HG02798 (cell line): ENCODE data around the gene LRP1B.
"Not testable (repeated sequence)": the region's sequence is repeated elsewhere in the genome, so short reads cannot be mapped to it uniquely, and the experiment has no call there.

Source experiments
- ATAC-seq: cut with Tn5 transposase; IDR thresholded peaks from one replicate; pipeline ENCODE4 v1.9.1; 2021; ENCODE audit warnings: mild to moderate bottlenecking; ENCODE audit not compliant: unreplicated experiment, poor library complexity

Gene LRP1B

DNA sequence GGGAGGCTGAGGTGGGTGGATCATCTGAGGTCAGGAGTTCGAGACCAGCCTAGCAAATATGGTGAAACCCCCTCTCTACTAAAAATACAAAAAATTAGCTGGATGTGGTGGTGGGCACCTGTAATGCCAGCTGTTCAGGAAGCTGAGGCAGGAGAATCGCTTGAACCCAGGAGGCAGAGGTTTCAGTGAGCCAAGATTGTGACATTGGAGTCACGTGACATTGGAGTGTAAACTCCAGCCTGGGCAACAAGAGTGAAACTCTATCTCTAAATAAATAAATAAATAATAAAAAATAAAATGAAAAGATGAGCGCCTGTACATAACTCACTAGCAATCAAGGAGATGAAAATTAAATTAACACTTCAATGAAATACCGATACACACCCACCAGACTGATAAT is 1853.5 kb downstream of the LRP1B start:
- ATAC-seq = not testable (repeated sequence)

DNA sequence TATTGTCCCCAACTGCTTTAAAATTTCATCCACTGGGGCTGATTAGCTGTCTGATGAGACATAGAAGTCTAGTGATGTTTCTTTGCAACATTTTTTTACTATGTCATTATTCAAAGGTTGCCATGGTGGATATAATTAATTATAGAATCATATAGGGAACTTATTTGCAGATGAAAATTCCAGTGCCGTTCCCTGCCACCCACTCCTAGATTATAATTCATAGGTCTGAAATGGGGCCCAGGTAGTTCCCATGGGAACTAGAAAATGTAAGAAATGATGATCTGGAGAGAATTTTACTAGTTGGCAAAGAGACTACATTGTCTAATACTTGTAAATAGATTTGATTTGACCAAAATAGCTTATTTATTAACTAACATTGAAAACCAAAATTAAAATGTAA is 1854.2 kb downstream of the LRP1B start:
- no peak for ATAC-seq

DNA sequence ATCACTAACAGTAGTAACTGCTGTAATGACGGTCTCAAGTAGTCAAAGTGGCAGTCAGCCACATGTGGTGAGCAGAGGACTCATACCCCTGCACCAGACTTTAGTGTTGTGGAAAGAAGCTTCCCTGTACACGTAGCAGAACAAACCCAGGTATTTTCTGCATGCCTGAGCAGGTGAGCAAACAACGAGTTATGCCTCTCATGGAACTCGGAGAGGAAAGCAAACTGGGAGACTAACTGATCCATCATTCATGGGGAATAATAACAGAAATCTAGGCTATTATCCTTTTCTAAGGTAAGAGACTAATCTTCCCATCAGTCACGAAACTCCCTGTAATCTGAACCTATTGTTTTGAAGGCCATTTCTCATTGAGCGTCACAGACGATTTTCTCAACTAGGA is 1855.4 kb downstream of the LRP1B start:
- ATAC-seq = no peak

DNA sequence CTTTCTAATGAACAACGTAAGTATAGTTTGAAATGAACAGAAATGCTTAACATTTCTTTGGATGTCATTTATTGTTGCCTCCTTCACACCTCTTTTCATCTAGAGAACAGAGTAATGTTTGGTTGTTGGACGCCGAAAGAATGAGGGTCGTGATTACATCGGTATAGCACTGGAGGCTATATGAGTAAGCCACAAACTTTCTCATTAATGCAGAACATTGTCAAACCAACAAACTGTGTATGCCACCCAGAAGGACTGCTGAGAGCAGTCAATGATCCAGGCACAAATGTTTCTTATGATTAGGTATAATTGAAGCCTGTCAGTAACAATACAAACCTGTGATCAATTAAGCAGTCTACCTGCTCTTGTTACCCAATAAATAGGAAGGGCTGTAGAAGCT is 1855.9 kb downstream of the LRP1B start:
- ATAC-seq = no peak

DNA sequence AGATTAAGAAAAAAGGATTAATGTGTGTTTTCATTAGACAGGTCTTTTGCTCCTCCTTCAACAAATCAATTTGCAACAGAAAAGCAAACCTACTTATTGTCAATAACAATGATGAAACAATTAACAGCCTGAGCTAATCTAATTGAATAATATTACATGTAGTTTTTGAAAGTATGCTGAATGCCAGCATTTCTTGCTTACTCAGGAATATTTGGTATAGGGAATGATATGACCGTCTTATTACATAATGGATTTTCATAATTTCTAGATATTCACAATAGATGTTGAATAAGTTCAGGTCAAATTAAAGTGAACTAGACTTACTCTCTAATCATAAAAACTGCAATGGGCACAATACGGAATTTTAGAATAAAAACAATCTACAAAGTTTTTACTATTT is 1856.9 kb downstream of the LRP1B start:
- no peak for ATAC-seq

DNA sequence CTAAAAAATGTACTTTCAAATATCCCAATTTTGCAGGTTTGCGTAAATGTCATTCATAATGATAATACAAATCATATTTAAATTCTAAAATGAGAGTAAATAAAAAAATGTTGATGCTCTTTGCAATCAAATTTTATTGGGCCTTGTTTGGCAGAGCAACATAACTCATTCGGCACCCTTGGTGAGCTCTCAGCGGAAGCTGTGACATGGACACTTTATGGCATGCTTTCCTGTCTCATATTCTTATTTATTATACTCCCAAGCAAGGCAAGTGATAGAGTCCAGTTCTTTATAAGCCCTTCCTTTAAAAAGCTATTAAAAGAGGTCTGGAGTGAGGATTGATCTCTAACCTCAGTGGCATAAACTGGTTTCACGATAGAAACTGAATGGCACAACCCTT is 1857.4 kb downstream of the LRP1B start:
- ATAC-seq = no peak

DNA sequence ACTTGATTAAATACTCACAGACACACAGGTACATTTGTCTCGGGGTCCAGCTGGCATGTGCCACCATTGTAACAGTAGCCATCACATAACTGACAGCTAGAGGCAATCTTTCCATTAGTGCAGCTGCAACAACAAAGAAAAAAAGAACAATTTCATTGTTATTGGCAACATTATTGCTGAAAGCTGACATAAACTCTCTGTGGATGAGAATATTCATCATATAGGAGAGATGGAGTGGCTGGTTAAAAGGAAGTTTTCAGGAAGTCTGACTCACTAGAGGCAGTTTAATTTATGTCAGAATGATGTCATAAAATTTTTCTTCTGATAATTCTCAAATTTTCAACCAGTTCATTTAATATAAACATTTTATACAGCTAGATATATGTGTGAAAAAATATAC is 1860.6 kb downstream of the LRP1B start:
- ATAC-seq = no peak

DNA sequence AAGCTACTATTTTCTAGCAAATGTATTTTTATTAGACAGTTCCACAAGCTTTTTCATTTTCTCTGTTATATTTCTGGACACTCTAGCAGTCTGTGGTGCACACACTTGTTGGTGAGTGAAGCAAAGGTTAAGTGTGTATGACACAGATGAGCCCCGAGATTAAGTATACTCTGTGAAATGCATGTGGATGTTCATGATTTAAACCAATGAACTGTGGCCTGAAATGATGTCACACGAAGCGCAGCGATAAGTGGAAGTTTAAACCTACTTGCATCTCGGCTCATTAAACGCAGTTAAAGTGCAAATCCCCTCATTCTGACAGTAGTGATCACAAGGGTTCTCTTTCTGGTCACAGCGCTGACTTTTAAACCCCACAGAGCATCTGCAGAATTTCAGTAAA is 1861.8 kb downstream of the LRP1B start:
- ATAC-seq = no peak

DNA sequence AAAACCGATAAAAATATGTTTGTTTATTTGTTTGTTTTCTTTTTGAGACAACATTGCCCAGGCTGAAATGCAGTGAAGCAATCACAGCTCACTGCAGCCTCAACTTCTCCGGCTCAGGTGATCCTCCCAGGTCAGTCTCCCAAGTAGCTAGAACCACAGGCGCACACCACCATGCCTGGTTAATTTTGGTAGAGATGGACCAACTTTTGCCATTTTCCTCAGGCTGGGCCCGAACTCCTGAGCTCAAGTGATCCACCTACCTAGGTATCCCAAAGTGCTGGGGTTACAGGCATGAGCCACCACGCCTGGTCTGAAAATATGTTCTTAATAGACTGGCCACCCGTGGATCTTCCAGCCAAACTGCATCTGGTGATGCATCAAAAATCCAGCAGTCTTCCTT is 1867.9 kb downstream of the LRP1B start:
- no peak for ATAC-seq

DNA sequence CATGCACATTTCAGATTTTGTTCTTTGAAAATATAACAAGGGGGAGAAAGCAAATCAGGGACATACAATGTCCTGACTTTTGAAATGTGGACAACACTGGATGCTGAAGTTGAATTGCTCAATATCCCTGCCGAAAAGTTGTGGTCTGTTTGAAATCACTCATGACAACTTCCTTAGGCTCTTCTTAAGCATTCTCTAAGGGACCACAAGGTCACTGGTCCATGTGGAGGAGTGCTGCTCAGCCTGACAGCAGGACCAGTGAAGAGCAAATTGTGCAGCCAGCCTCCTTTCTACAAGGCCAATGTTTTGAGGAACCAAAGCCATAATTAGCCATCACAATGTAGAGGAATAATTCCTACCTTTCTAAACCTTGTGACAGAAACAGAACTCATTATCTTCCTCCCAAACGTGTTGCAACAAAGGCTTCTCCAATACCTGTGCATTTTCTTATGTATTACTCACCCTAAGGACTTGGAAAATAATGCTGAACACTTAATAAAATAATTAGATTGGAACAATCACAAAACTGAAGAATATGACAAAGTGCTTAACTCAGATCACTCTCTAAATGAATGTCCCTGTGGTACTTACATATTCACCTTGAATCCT is 1873.0 kb downstream of the LRP1B start:
- no peak for ATAC-seq

DNA sequence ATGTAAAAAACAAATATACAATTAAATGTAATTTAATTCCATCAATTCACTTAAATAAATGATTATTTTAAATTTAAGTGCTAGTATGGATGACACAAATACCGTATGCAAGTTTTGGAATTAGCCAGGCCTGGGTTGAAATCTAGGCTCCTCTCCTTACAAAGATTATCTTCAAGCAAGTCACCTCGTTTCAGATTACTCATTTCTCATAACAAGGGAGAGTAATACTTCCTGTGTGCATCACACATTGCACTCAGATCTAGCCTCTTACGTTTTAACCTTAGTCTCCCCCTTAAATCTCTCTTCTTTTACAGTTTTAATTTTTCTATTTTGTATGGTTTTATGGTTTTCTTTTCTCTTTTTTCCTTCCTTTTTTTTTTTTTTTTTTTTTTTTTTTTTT is 1874.7 kb downstream of the LRP1B start:
- ATAC-seq = no peak

DNA sequence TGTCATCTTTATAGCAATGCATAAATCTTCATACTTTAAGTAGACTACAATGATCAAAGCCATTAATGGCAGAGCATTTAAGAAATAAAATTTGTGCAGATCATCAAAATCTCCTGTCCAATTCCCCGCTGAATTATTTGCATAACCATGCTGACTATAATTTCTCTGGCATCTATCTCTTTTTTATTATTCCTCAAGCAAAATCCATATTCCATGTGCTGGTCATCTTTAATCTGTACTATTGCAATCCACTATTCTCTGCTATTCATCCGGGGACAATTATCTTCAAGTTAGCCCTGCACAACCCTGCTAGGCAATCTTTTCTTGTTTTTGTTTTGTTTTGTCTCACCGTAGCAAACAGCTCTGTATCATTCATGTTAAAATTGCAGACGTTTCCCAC is 1881.0 kb downstream of the LRP1B start:
- no peak for ATAC-seq

DNA sequence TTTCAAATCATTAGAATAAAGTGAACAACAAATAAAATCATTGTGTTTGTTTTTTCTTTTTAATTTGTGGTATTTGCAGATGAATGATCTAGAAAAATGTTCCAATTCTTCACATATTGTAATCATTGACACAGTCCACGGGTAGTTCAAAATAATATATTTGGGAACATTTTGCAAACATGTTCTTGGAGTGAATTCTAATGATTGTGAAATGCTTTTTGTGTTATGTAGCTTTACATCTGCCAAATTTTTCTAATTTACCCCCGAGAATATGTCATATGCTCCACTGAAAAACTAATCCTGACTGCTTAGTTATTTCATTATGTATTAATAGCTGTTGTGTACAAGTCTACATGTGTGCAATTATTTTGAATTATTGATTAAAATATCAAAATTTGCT is 1882.2 kb downstream of the LRP1B start:
- no peak for ATAC-seq

DNA sequence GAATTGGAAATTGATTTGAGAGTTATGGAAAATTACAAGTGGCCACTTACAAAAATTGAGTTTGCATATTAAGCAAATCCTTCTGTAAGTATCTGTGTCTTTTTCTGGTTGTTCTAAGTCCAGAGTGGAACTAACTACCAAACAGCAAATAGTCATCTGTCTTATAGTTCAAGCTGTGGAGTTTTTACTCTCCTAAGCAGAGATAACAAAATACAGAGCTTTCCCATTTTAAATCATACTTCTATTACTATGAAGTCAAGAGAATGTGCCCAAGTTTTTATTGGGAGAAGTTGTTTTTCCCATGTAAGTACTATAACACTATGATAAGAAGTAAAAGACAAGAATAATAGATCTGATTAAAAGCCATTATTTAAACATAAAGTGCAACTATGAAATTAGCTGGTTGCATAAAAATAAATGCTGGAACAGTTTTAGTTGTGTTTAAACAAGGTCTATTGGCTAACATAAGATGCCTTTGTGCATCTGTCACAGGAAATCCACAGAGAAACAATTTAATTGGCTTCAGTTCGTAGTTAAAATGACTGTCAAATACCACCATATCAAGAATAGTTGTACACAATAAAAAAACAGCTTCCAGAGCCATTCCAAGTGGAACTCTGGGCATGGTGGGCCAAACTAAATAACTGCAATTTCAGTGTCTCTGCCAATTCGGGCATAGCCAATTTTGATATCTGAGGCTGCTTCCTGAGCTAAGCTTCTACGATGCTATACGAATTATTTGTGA is 1883.2 kb downstream of the LRP1B start:
- ATAC-seq = no peak

DNA sequence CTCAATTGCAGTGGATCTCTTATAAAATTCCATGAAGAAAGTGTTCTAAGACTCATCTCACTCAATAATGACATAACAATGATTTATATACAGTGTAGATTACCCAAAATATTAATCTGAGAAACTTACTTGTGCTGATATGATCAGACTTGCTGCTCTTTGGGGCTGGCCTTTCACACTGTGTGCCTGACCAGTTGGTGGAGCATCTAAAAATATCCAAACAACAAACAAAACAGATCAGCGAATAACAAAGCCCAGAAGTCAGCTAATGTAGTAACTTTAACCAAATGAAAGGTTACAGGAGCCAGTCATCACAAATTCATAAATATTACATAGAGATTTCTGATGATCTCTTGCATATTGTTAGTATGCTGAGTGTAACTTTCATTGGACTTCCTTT is 1883.9 kb downstream of the LRP1B start:
- no peak for ATAC-seq

DNA sequence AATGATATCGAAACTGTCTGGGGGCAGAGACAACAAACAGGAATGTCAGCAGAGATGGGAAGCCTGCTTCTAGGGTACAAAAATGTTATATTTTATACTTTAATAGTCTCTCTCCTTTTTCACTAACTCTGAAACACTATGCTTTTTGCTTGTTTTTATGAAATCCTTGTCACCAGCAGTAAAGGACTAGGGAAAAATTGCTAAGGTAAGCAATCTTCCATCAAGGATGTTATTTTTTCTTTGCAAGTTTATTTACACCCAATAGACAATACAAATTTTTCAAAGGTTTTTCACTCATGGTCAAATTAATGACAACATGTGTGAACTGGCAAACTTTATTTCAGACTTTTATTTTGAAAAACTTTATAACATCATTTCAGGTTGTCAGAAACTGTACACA is 1884.8 kb downstream of the LRP1B start:
- ATAC-seq = no peak

DNA sequence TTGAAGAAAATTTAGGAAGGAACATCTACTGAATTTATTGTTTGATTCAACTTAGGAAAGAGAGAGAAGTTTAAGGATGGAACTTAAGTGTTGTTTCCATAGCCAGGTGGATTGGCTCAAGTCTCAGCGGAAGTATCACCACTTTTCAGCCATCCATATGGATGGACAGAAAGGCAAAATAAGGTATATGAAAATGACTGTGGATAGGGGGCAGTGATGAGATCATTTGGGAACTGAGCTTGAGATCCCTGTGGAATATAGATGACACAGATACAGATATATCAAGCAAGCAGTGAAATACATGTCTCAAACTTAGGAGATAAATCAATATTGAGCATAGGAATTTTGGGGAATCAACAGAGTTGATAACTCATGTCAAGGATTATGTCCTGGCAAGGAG is 1887.9 kb downstream of the LRP1B start:
- ATAC-seq = no peak

DNA sequence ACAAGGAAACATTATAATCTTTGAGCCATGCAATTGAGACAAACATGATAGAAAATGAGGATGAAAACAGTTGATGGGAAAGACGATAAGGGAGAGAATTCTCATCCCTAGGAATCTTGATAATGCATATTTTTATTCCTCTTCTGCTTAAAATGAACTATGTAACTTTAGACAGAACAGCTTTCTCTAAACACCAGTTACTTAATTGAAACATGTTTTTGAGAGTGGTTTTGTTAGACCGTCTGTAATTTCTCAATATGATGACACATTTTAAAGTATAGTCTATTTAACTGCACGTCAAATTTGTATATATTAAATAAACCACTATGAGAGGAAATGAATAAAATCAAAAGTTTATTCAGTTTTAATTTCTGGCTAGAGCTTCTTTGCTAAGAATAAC is 1896.7 kb downstream of the LRP1B start:
- no peak for ATAC-seq

DNA sequence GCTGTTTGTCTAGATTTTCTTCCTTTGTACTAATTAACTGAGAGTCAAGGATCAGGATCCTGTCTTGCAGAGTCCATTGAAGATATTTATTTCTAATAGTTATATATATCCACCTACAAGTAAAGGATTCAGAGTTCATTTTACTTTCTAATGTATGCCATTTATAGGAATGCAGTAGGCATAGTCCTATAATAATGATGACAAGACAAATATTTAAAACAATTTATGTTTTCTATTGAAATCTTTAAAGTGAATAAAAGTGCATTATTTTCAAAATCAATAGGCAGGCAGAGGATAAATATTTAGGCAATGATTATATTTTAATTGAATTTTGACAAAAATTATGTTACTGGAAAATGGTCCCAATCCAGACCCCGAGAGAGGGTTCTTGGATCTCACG is 1919.9 kb downstream of the LRP1B start:
- no peak for ATAC-seq

DNA sequence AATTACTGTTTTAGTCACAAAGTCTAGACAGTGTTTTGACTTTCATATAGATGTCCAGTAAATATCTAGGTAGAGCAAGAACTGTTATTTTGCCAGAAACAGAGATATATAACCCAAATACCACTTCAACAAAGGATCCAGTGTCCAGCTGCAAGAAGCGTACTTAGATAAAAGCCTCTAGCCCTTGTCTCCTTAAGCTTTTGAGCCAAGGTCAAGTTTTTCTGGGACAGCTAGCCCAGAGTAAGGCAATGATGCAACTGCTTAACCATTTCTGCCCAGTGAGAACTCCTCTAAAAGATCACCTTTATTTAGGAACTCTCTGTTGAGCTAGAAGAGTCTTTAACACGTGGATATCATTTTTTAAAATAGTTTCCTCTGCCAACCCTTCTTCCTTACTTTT is 1925.7 kb downstream of the LRP1B start:
- ATAC-seq = no peak

DNA sequence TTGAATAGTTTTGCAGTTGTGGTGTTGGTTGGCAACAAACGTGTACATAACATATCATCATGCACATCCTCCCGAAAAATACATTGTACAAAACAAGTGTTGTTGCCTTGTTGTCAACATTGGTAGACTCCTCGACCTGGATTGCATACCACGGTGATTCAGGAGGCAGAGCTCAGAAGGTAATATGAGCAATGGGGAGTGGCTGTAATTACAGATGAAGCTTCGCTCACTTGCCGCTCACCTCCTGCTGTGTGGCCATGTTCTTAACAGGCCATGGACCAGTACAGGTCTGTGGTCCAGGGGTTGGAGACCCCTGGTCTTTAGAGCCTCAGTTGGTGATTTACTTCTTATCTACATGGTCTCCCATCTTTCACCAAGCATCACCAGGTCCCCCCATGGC is 1927.5 kb downstream of the LRP1B start:
- no peak for ATAC-seq

DNA sequence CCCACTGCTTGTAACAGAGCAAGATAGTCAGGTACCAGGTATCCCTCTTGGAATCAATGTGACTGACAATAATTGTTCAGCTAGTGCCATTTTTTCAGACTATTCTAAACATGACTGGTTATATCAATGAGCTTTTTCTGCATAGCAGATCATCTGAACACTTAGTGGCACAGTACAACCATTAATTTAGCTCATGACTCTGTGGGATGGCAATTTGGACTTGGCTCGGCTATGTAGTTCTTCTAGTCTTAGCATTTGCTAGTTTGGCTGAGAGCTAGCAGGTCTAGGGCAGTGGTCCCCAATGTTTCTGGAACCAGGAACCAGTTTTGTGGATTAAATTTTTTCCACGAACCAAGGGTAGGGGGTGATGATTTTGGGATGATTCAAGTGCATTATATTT is 1929.2 kb downstream of the LRP1B start:
- ATAC-seq = no peak
